BE2C (cell line): ENCODE measurements around the gene PRCD.
A peak's percentile ranks its signal among the peaks of the same experiment; 100 is the strongest.

Experiments used
- DNase-seq: peaks from one replicate; pipeline ENCODE4 v3.0.0-alpha.2; 2020
- H3K27me3 ChIP-seq: fragments of 250-450 bp; sonication (Bioruptor Pico); 2 replicates; pipeline ENCODE4 v1.5.1; 2020; ENCODE audit warnings: mild to moderate bottlenecking
- H3K36me3 ChIP-seq: fragments of 250-450 bp; sonication (Bioruptor Pico); 2 replicates; pipeline ENCODE4 v1.5.1; 2020; ENCODE audit warnings: mild to moderate bottlenecking
- H3K4me1 ChIP-seq: fragments of 250-450 bp; sonication (Bioruptor Pico); 2 replicates; pipeline ENCODE4 v1.5.1; 2020
- H3K4me3 ChIP-seq: 2 replicates; pipeline ENCODE4 v1.5.1; 2011; ENCODE audit warnings: low read depth, low read length
- H3K9me3 ChIP-seq: fragments of 250-450 bp; sonication (Bioruptor Pico); 2 replicates; pipeline ENCODE4 v1.5.1; 2020
- TF ChIP-seq, protein P1 (sequence below): IDR thresholded peaks from 2 replicates; pipeline ENCODE4 v1.5.1; 2012; ENCODE audit warnings: mild to moderate bottlenecking, low read depth, low read length

Gene PRCD

DNA sequence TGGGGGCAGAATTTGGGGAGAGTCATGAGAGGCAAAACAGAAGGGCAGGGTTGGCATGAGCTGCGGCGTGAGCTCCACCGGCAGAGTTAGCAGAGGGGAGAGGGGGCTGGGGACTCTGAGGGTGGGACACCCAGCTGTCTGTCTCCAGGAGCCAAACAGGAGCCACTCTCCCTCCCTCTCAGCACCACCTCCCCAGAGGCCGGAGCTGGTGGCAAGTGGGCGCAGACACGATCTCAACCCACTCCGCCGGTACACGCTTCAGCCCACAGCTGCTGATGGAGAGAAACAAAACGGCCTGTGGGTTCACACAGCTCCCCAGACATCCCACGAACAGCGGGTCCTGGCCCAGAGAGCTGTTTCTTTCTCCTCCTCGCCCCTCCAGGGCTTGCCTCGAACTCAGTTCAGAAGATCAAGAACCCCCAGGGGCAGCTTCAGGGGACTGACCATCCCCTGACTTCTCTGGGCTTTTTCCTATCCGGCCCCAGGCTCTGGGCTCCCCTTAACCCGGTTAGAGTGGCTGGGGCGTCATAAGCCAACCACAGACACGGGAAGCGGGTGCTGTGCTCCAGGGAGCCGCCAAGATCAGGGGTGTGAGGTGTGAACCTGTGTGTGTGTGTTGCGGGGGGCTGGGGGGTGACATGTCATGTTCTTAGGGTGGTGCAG is 46.2 kb upstream of the PRCD start:
- no peak for DNase-seq
- H3K36me3 ChIP-seq, result no peaks in the 10 kb centered on the region
- no peak overlapping the region for H3K4me3 ChIP-seq
- TF ChIP-seq, protein P1, sequence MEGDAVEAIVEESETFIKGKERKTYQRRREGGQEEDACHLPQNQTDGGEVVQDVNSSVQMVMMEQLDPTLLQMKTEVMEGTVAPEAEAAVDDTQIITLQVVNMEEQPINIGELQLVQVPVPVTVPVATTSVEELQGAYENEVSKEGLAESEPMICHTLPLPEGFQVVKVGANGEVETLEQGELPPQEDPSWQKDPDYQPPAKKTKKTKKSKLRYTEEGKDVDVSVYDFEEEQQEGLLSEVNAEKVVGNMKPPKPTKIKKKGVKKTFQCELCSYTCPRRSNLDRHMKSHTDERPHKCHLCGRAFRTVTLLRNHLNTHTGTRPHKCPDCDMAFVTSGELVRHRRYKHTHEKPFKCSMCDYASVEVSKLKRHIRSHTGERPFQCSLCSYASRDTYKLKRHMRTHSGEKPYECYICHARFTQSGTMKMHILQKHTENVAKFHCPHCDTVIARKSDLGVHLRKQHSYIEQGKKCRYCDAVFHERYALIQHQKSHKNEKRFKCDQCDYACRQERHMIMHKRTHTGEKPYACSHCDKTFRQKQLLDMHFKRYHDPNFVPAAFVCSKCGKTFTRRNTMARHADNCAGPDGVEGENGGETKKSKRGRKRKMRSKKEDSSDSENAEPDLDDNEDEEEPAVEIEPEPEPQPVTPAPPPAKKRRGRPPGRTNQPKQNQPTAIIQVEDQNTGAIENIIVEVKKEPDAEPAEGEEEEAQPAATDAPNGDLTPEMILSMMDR, result no peak
- no peaks in the 10 kb centered on the region for H3K9me3 ChIP-seq
- no peaks in the 10 kb centered on the region for H3K27me3 ChIP-seq
- H3K4me1 ChIP-seq, result peaks cover 13% of the 10 kb centered on the region

DNA sequence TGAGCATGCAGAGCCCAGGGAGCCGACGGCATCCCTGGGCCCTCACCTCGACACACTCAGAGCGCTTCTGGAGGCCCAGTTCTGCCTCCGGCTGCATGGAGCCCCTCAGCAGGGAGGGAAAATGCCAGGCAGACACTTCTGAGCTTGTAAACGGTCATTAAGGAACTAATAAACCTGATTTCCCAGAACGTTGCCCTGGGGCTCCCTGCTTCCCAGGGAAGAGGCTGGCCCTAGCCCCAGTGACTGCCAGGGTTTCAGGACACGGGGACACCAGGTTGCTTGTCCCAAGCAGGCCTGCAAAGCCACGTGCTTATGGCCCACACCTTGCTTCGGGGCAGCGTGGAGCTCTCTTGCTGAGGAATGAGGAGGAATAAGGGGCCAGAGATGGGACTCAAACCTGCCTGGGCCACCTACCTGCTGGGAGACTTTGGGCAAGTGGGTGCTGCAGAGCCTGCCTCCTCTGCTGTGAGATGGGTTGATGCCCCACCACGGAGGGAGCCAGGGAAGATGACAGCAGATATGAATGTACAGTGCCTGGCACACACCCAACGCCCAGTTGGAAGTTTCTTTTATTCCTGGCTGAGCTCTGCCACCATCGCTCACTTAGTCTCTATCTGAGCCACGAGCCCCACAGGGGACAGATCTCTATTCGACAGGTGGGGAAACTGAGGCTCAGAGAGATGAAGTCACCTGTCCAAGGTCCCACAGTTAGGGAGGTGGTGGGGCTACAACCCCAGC is 44.0 kb upstream of the PRCD start:
- Histone ChIP-seq H3K27me3 (no peaks in the 10 kb centered on the region), H3K4me1 (peaks cover 16% of the 10 kb centered on the region), H3K36me3 (no peaks in the 10 kb centered on the region), H3K9me3 (no peaks in the 10 kb centered on the region), H3K4me3 (no peak overlapping the region)
- TF ChIP-seq, protein P1, result no peak
- DNase-seq, result no peak

DNA sequence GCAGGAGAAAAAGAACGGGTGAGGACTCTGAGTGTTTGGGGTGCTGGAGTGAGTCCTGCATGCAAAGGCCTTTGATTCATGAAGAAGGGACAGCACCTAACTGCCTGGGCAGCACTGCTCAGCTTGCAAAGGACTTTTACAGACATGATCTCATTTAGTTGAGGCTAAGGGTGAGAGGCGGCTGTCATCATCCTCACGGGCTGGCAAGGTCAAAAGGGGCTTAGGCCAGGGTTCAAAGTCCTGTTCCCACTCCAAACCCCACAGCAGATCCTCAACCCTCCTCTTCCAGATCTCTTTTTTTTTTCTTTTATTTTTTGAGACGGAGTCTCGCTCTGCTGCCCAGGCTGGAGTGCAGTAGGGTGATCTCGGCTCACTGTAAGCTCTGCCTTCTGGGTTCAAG is 43.4 kb upstream of the PRCD start:
- Histone ChIP-seq H3K36me3 (no peaks in the 10 kb centered on the region), H3K4me3 (no peak overlapping the region), H3K9me3 (no peaks in the 10 kb centered on the region), H3K27me3 (no peaks in the 10 kb centered on the region), H3K4me1 (peaks cover 16% of the 10 kb centered on the region)
- DNase-seq, result no peak
- TF ChIP-seq, protein P1, result no peak

DNA sequence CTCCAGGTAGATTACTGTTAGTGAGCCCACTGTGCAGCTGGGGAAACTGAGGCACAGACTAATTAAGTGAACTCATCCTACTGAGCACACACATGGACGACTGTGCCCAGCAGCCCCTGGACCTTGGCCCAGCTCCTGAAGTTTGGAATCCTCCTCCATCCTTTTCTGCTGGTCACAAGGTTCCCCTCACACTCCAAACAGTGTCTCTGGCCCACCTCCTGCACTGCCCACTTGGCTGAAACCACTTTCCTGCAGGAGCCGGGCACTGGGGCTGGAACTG is 42.2 kb upstream of the PRCD start:
- no peak for DNase-seq
- H3K27me3 ChIP-seq, result no peaks in the 10 kb centered on the region
- H3K9me3 ChIP-seq, result no peaks in the 10 kb centered on the region
- H3K4me3 ChIP-seq, result peak overlapping the region; percentile 50
- H3K4me1 ChIP-seq, result peaks cover 16% of the 10 kb centered on the region
- H3K36me3 ChIP-seq, result no peaks in the 10 kb centered on the region
- TF ChIP-seq, protein P1, result no peak

DNA sequence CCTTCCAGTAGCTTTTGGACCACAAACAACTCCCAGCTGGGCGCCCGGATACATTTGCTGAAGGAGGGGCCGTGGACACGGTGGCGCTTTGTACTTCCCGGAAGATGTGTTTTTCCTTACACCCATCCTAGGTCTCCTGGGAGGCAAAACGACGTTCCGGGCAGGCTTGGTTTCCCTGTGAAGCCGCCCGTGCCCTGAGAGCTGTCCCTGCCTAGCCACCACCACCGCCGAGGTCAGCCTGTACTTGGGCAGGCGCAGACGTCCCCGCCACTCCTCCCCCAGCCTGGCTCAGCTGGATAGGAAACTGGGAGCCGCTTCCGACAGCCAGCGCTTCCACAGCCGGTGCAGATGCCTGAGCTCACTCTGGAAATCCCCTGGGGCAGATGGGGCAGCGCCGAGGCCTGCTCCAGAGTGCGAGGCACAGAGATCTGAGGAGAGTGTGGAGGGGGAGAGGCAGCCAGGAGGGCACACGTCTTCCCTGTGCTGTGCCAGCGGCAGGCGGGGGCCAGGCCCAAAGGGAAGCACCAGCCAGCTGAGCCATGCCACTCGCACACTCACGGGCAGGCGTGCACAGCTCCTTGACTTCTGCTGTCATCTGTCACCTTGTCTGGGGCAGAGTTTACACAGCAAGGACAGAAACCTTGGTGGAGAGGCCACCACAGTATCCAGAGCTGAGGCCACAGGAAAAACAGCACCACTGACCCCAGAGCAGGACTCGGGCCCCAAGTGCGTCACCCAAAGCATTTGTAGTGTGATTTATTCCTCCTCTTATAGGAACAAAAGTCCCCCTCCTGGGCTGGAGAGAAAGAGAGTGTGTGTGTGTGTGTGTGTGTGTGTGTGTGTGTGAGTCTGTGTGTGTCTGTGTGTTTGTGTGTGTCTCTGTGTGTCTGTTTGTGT is 41.6 kb upstream of the PRCD start:
- Histone ChIP-seq H3K36me3 (no peaks in the 10 kb centered on the region), H3K4me3 (peak overlapping the region; percentile 50), H3K4me1 (peaks cover 16% of the 10 kb centered on the region), H3K27me3 (no peaks in the 10 kb centered on the region), H3K9me3 (no peaks in the 10 kb centered on the region)
- TF ChIP-seq, protein P1, result no peak
- DNase-seq, result peak; percentile 97

DNA sequence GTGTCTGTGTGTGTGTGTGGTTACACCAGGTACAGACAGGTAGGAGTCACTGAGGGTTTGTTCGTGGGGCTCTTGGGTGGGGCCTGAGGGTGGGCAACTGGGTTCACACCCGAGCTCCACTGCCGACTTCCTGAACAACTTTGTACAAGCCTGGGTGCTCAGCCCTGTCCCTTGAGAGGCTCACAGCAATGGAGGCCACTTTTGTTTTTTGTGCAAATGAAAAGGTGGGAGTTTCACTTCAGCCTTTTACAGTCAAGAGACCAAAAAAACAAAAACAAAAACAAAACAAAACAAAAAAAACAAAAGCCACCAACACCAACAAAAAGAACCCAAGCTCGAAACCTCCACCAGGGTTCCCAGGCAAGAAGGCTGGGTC is 41.0 kb upstream of the PRCD start:
- H3K4me1 ChIP-seq, result peaks cover 16% of the 10 kb centered on the region
- no peaks in the 10 kb centered on the region for H3K9me3 ChIP-seq
- H3K4me3 ChIP-seq, result no peak overlapping the region
- no peaks in the 10 kb centered on the region for H3K27me3 ChIP-seq
- no peaks in the 10 kb centered on the region for H3K36me3 ChIP-seq
- TF ChIP-seq, protein P1, result no peak
- no peak for DNase-seq
